Measurements from ENCODE around the gene CDK11A. TPM values are rescaled to one million over a fixed set of nuclear protein-coding genes. Genes with fewer than 3 reads are reported as not detected.
A peak's percentile ranks its signal among the peaks of the same experiment; 100 is the strongest.
"Not testable (repeated sequence)": the region's sequence is repeated elsewhere in the genome, so short reads cannot be mapped to it uniquely, and the experiment has no call there.

Gene CDK11A
- total RNA-seq, 2 experiments from 2014 or later = 67.2 to 68.1 TPM

- Mint-ChIP-seq H3K4me3 (no peak overlapping the region), H3K27me3 (no peaks in the 10 kb centered on the region), H3K4me1 (peaks cover 8% of the 10 kb centered on the region), H3K36me3 (ENCODE audit: low read depth) (peaks cover 11% of the 10 kb centered on the region), H3K9me3 (no peaks in the 10 kb centered on the region), H3K27ac (no peak overlapping the region)
- POLR2A ChIA-PET = interaction anchor here (2.4 kb wide), 1 partner anchor 64 kb away, joined by 12 read pairs; no protein-coding TSS in a partner anchor
- DNase-seq = no peak
- CTCF ChIA-PET = interaction anchor here (2.4 kb wide), 1 partner anchor 64 kb away, joined by 20 read pairs; no protein-coding TSS in a partner anchor
These were observed 59.0 kb downstream of the CDK11A start for GRCh38 chr1:1664941-1665814.

GRCh38 chr1:1664318-1664717, 59.8 kb downstream of the CDK11A start:
- H3K4me3 Mint-ChIP-seq, H3K9me3 Mint-ChIP-seq: not testable (repeated sequence)
- CTCF ChIA-PET = interaction anchor here (2.4 kb wide), 1 partner anchor 65 kb away, joined by 20 read pairs; no protein-coding TSS in a partner anchor

GRCh38 chr1:1662830-1663560, 61.2 kb downstream of the CDK11A start:
- H3K4me1 Mint-ChIP-seq = peaks cover 12% of the 10 kb centered on the region
- H3K27ac Mint-ChIP-seq, H3K27me3 Mint-ChIP-seq, POLR2A ChIA-PET, H3K4me3 Mint-ChIP-seq, DNase-seq, H3K9me3 Mint-ChIP-seq: not testable (repeated sequence)
- CTCF ChIA-PET = interaction anchor here (0.6 kb wide), 1 partner anchor 222 kb away, joined by 4 read pairs; no protein-coding TSS in a partner anchor
- H3K36me3 Mint-ChIP-seq (ENCODE audit: low read depth) = peaks cover 16% of the 10 kb centered on the region

More at GRCh38 chr1:1664318-1664717, 59.8 kb downstream of the CDK11A start:
- DNase-seq, H3K27me3 Mint-ChIP-seq, H3K27ac Mint-ChIP-seq, H3K4me1 Mint-ChIP-seq: not testable (repeated sequence)
- POLR2A ChIA-PET = interaction anchor here (2.4 kb wide), 1 partner anchor 65 kb away, joined by 12 read pairs; no protein-coding TSS in a partner anchor
- H3K36me3 Mint-ChIP-seq (ENCODE audit: low read depth) = peaks cover 11% of the 10 kb centered on the region

GRCh38 chr1:1662392-1662791, 61.8 kb downstream of the CDK11A start:
- CTCF ChIA-PET = interaction anchor here (0.6 kb wide), 1 partner anchor 223 kb away, joined by 4 read pairs; no protein-coding TSS in a partner anchor
- Mint-ChIP-seq H3K4me1 (peaks cover 12% of the 10 kb centered on the region), H3K36me3 (ENCODE audit: low read depth) (peaks cover 13% of the 10 kb centered on the region)
- H3K27me3 Mint-ChIP-seq, H3K9me3 Mint-ChIP-seq, H3K27ac Mint-ChIP-seq, H3K4me3 Mint-ChIP-seq, DNase-seq, POLR2A ChIA-PET: not testable (repeated sequence)

- POLR2A ChIA-PET = interaction anchor here (0.6 to 1.2 kb wide), 2 partner anchors 65 to 69 kb away, joined by 3 to 5 read pairs; partner anchors contain the start of gene CDK11A
- H3K9me3 Mint-ChIP-seq, CTCF ChIA-PET, H3K27me3 Mint-ChIP-seq: not testable (repeated sequence)
- peak; percentile 94 for DNase-seq
- Mint-ChIP-seq H3K27ac (peak within 1 kb of the TSS; percentile 100), H3K4me1 (peaks cover 15% of the 10 kb centered on the region), H3K4me3 (peak within 1 kb of the TSS; percentile 94), H3K36me3 (ENCODE audit: low read depth) (peaks cover 20% of the 10 kb centered on the region)
These were observed 65.3 kb downstream of the CDK11A start, which contains the start of gene CDK11B for GRCh38 chr1:1658583-1659549. CDK11B (minus strand) TSS chr1:1659004; CDS start chr1:1657485, 1,519 bp downstream.

Other genes starting within 250 kb of the CDK11A start
- gene ATAD3A, start 212.2 kb downstream of the CDK11A start, total RNA-seq = 10 to 100 TPM; 26.2 to 26.5 TPM
- gene TMEM240, start 183.7 kb downstream of the CDK11A start, total RNA-seq = under 1 TPM in 1 of 2 experiments, not detected in 1; 0.28 TPM
- 100 to 1,000 TPM; 111 to 113 TPM for gene SSU72, start 149.5 kb downstream of the CDK11A start, total RNA-seq
- gene FNDC10, start 124.2 kb downstream of the CDK11A start, total RNA-seq = 1 to 10 TPM; 2.6 to 2.7 TPM
- gene MIB2, start 108.9 kb downstream of the CDK11A start, total RNA-seq = 10 to 100 TPM; 37.2 to 37.5 TPM
- 1 to 10 TPM in 1 of 2 experiments, under 1 TPM in 1; 0.63 to 2.4 TPM for gene MMP23B, start 92.2 kb downstream of the CDK11A start, total RNA-seq
- gene CDK11B, start 65.4 kb downstream of the CDK11A start, total RNA-seq = 10 to 100 TPM; 32.5 to 32.7 TPM
- 10 to 100 TPM; 54.5 to 55.7 TPM for gene SLC35E2B, start 31.6 kb downstream of the CDK11A start, total RNA-seq
- gene NADK, start 54.1 kb upstream of the CDK11A start, total RNA-seq = 10 to 100 TPM; 78.0 to 81.5 TPM
- gene GNB1, start 166.7 kb upstream of the CDK11A start, total RNA-seq = 100 to 1,000 TPM; 428 to 431 TPM
- under 1 TPM; 0.25 to 0.38 TPM for gene CALML6, start 190.9 kb upstream of the CDK11A start, total RNA-seq
- not detected for gene TMEM52, start 194.9 kb upstream of the CDK11A start, total RNA-seq